Memory B cell (primary cell): ENCODE data around the gene ATP5MC3.
"Not testable (repeated sequence)": the region's sequence is repeated elsewhere in the genome, so short reads cannot be mapped to it uniquely, and the experiment has no call there.

ENCODE experiments used
- ATAC-seq: fragments of 150-1000 bp; cut with Tn5 transposase; 2 replicates; pipeline ENCODE4 v1.10.0; 2021; ENCODE audit warnings: low read depth, mild to moderate bottlenecking, moderate library complexity
- DNase-seq, 2 donors: peaks; one replicate each; pipeline ENCODE4 v3.0.0; 2022; ENCODE audit warnings: low spot score in 2 of 2
- H3K27ac Mint-ChIP-seq: one replicate; pipeline ENCODE4 v1.8.0; 2022; ENCODE audit warnings: mild to moderate bottlenecking, moderate library complexity, mixed read lengths
- H3K27me3 Mint-ChIP-seq: one replicate; pipeline ENCODE4 v1.8.0; 2022; ENCODE audit warnings: mixed read lengths
- H3K36me3 Mint-ChIP-seq: one replicate; pipeline ENCODE4 v1.8.0; 2022; ENCODE audit warnings: mild to moderate bottlenecking, mixed read lengths
- H3K4me1 Mint-ChIP-seq: one replicate; pipeline ENCODE4 v1.8.0; 2022; ENCODE audit warnings: mixed read lengths
- H3K4me3 Mint-ChIP-seq: one replicate; pipeline ENCODE4 v1.8.0; 2022; ENCODE audit warnings: mild to moderate bottlenecking, moderate library complexity, mixed read lengths
- H3K9me3 Mint-ChIP-seq: one replicate; pipeline ENCODE4 v1.8.0; 2022; ENCODE audit warnings: mixed read lengths

Gene ATP5MC3

GRCh38 chr2:175181104-175181876 is at the start of gene ATP5MC3:
Gene ATP5MC3 (minus strand): TSS chr2:175181710. CDS start chr2:175181393, 317 bp downstream.
- H3K4me1 Mint-ChIP-seq = peaks cover 16% of the 10 kb centered on the region

GRCh38 chr2:175228601-175229000 is 47.1 kb upstream of the ATP5MC3 start:
- not testable (repeated sequence) for H3K4me3 Mint-ChIP-seq, H3K4me1 Mint-ChIP-seq, ATAC-seq, H3K36me3 Mint-ChIP-seq, DNase-seq, H3K27ac Mint-ChIP-seq, H3K9me3 Mint-ChIP-seq, H3K27me3 Mint-ChIP-seq

More at GRCh38 chr2:175181104-175181876, at the start of gene ATP5MC3:
- Mint-ChIP-seq H3K27me3 (peaks cover 2% of the 10 kb centered on the region), H3K9me3 (no peaks in the 10 kb centered on the region), H3K4me3 (peak within 1 kb of the TSS; percentile 86), H3K27ac (peak within 1 kb of the TSS; percentile 92), H3K36me3 (peaks cover 8% of the 10 kb centered on the region)
- ATAC-seq (peak; percentile 92), DNase-seq (peak; percentile 86 to 87)

- peaks cover 2% of the 10 kb centered on the region for H3K4me1 Mint-ChIP-seq
- no peak for ATAC-seq
These were observed 46.7 kb upstream of the ATP5MC3 start for GRCh38 chr2:175228179-175228578.

GRCh38 chr2:175227393-175227792 is 45.9 kb upstream of the ATP5MC3 start:
- DNase-seq = no peak
- Mint-ChIP-seq H3K27ac (no peak overlapping the region), H3K4me1 (peaks cover 4% of the 10 kb centered on the region), H3K36me3 (no peaks in the 10 kb centered on the region), H3K4me3 (no peak overlapping the region), H3K9me3 (peaks cover 3% of the 10 kb centered on the region), H3K27me3 (peaks cover 8% of the 10 kb centered on the region)
- ATAC-seq = no peak

More at GRCh38 chr2:175228179-175228578, 46.7 kb upstream of the ATP5MC3 start:
- Mint-ChIP-seq H3K9me3 (peaks cover 2% of the 10 kb centered on the region), H3K4me3 (no peak overlapping the region), H3K27ac (no peak overlapping the region), H3K36me3 (no peaks in the 10 kb centered on the region), H3K27me3 (peaks cover 5% of the 10 kb centered on the region)
- DNase-seq = no peak

GRCh38 chr2:175220075-175220474 is 38.6 kb upstream of the ATP5MC3 start:
- no peaks in the 10 kb centered on the region for H3K36me3 Mint-ChIP-seq
- H3K4me3 Mint-ChIP-seq = no peak overlapping the region
- peaks cover 4% of the 10 kb centered on the region for H3K4me1 Mint-ChIP-seq
- H3K9me3 Mint-ChIP-seq = peaks cover 3% of the 10 kb centered on the region
- no peak for ATAC-seq
- DNase-seq = no peak
- H3K27ac Mint-ChIP-seq = no peak overlapping the region
- H3K27me3 Mint-ChIP-seq = peaks cover 13% of the 10 kb centered on the region

- Mint-ChIP-seq H3K27ac (no peak overlapping the region), H3K4me1 (peaks cover 4% of the 10 kb centered on the region), H3K27me3 (peaks cover 14% of the 10 kb centered on the region), H3K4me3 (no peak overlapping the region), H3K36me3 (no peaks in the 10 kb centered on the region), H3K9me3 (peaks cover 3% of the 10 kb centered on the region)
- DNase-seq = no peak
- ATAC-seq = no peak
These were observed 37.0 kb upstream of the ATP5MC3 start for GRCh38 chr2:175218551-175218950.

GRCh38 chr2:175207741-175208438 is 26.4 kb upstream of the ATP5MC3 start:
- Mint-ChIP-seq H3K36me3 (no peaks in the 10 kb centered on the region), H3K4me3 (no peak overlapping the region), H3K9me3 (peaks cover 2% of the 10 kb centered on the region), H3K4me1 (peaks cover 4% of the 10 kb centered on the region), H3K27me3 (peaks cover 1% of the 10 kb centered on the region), H3K27ac (no peak overlapping the region)
- ATAC-seq (no peak), DNase-seq (no peak)

DNA sequence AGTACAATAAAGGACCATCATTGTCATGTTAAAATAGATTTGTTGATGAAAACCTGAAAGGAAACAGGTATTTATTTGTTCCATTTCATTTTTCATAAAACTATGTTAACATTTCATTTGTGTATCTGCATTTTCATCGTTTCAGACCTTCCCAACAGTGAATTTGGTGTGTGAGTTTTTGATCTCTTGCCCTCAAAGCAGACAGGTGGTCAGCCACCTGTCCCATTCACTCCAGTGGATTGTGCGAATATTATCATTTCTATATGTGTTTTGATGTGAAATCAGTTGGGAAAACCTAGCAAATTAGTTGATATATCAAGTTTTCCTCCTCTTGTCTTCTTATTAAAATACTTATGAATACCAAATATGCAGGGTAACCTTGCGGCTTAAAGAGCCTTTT is 25.4 kb upstream of the ATP5MC3 start:
- Mint-ChIP-seq H3K9me3 (peaks cover 2% of the 10 kb centered on the region), H3K27ac (no peak overlapping the region), H3K27me3 (peaks cover 1% of the 10 kb centered on the region), H3K4me3 (no peak overlapping the region), H3K4me1 (peaks cover 4% of the 10 kb centered on the region), H3K36me3 (no peaks in the 10 kb centered on the region)
- ATAC-seq (no peak), DNase-seq (no peak)

GRCh38 chr2:175205523-175205922 is 24.0 kb upstream of the ATP5MC3 start:
- peaks cover 1% of the 10 kb centered on the region for H3K27me3 Mint-ChIP-seq
- no peaks in the 10 kb centered on the region for H3K36me3 Mint-ChIP-seq
- no peaks in the 10 kb centered on the region for H3K9me3 Mint-ChIP-seq
- peaks cover 4% of the 10 kb centered on the region for H3K4me1 Mint-ChIP-seq
- no peak overlapping the region for H3K4me3 Mint-ChIP-seq
- H3K27ac Mint-ChIP-seq = no peak overlapping the region
- DNase-seq (no peak), ATAC-seq (no peak)

DNA sequence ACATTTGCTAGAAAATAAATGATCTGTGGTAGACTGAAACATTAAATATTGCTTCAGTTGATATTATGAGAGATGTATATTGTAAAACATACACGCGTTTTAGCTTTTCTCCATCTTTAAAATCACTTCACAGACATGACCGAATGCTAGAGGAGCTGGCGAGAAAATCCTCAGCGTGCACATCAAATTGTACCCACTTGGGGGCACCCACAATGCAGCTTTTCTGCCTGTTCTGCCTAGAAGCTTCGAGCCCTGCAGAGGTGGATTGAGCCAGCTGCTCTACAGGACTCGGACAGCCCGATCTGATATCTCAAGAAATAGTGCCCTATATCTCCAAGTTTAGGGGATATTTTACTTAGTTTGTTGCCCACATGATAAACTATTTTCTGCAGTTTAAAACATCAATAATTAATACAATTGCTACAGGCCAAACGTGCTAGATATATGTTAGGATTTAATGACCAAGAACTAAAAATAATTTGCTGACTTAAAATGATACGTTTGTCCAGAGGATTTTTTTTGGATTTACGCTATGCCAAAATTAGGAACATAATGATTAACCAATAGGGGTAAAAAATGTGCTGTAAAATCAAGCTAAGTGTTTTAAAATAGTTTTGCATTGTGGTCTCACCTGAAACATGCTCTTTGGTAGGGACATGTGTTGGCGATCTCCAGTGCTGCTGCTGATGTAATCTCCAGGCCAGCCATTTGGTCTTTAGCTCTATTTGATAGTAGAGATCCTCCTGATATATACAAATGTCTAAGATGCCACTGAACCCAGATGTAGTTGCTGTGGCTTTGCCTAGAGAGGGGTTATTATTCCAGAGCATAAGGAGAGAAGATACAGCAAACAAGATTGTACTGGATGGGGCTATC is 22.3 kb upstream of the ATP5MC3 start:
- Mint-ChIP-seq H3K4me3 (no peak overlapping the region), H3K36me3 (peaks cover 2% of the 10 kb centered on the region), H3K27ac (no peak overlapping the region), H3K4me1 (peaks cover 4% of the 10 kb centered on the region), H3K27me3 (peaks cover 4% of the 10 kb centered on the region), H3K9me3 (no peaks in the 10 kb centered on the region)
- ATAC-seq (peak; percentile 97), DNase-seq (peak; percentile 37 to 42)

DNA sequence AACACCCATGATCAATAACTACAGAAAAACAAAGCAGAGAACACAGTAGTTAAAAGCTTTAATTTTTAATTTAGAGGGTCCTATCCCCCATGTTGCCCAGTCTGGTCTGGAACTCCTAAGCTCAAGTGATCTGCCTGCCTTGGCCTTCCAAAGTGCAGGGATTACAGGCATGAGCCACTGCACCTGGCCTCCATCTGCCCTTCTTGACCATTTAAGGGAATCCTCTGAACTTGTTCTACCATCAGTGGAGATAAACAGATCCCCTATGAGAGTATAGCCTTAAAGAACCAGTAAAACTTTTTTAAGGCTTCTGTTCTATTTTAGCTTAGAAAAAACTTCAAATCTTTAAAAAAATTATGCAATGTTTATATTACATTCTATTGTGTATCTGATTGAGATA is 13.5 kb upstream of the ATP5MC3 start:
- Mint-ChIP-seq H3K27me3 (peaks cover 21% of the 10 kb centered on the region), H3K36me3 (peaks cover 2% of the 10 kb centered on the region), H3K9me3 (peaks cover 2% of the 10 kb centered on the region)

DNA sequence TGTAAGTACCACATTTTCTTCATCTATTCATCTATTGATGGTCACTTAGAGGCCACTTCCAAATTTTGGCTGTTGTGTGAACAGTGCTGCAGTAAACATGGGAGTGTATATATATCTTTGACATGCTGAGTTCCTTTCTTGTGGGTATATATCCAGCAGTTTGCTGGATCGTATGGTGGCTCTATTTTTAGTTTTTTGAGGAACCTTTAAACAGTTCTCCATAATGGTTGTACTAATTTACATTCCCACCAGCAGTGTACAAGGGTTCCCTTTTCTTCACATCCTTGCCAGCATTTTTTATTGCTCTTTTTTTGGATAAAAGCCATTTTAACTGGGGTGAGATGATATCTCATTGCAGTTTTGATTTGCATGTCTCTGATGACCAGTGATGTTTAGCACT is 7.3 kb upstream of the ATP5MC3 start:
- no peak overlapping the region for H3K4me3 Mint-ChIP-seq
- no peak overlapping the region for H3K27ac Mint-ChIP-seq
- peaks cover 3% of the 10 kb centered on the region for H3K4me1 Mint-ChIP-seq
- H3K9me3 Mint-ChIP-seq = peaks cover 2% of the 10 kb centered on the region
- ATAC-seq (no peak), DNase-seq (no peak)
- H3K36me3 Mint-ChIP-seq = peaks cover 3% of the 10 kb centered on the region
- peaks cover 13% of the 10 kb centered on the region for H3K27me3 Mint-ChIP-seq

More for the DNA sequence above, 13.5 kb upstream of the ATP5MC3 start:
- peaks cover 3% of the 10 kb centered on the region for H3K4me1 Mint-ChIP-seq
- H3K4me3 Mint-ChIP-seq = no peak overlapping the region
- no peak for ATAC-seq
- no peak for DNase-seq
- H3K27ac Mint-ChIP-seq = no peak overlapping the region

DNA sequence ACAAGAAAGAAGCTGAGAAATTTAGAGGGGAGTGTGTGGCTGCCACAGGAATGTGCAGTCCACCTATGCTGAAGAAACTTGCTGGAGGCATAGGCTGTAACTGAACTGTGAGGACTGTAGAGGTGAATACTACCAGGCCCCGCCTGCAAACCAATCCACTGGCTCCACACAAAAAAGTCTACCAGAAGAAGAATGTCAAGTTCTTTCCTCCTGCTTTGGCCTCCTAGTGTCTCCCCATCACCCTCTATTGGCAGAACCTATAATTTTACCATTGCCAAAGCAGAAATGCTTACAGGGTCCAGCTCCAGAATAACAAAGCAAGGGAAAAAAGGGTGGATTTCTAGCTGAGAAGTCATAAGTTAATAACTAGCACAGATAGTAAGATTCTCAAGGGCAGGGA is 5.9 kb upstream of the ATP5MC3 start:
- no peak overlapping the region for H3K27ac Mint-ChIP-seq
- H3K9me3 Mint-ChIP-seq = peaks cover 2% of the 10 kb centered on the region
- peak; percentile 43 for ATAC-seq
- no peaks in the 10 kb centered on the region for H3K4me1 Mint-ChIP-seq
- peaks cover 13% of the 10 kb centered on the region for H3K27me3 Mint-ChIP-seq
- H3K36me3 Mint-ChIP-seq = peaks cover 3% of the 10 kb centered on the region
- no peak for DNase-seq
- H3K4me3 Mint-ChIP-seq = no peak overlapping the region

GRCh38 chr2:175183674-175184073 is 2.2 kb upstream of the ATP5MC3 start:
- H3K27ac Mint-ChIP-seq = no peak overlapping the region
- peaks cover 5% of the 10 kb centered on the region for H3K27me3 Mint-ChIP-seq

More at GRCh38 chr2:175183674-175184073, 2.2 kb upstream of the ATP5MC3 start:
- Mint-ChIP-seq H3K4me3 (no peak overlapping the region), H3K9me3 (no peaks in the 10 kb centered on the region), H3K36me3 (peaks cover 4% of the 10 kb centered on the region), H3K4me1 (peaks cover 14% of the 10 kb centered on the region)
- no peak for DNase-seq
- ATAC-seq = no peak
